GM19468 (cell line): Measurements from ENCODE around the gene LYPD4.

Source experiments
- ATAC-seq: cut with Tn5 transposase; IDR thresholded peaks from one replicate; pipeline ENCODE4 v1.9.1; 2021; ENCODE audit warnings: mild to moderate bottlenecking, moderate library complexity, moderate number of reproducible peaks; ENCODE audit not compliant: unreplicated experiment; ENCODE audit errors: extremely low read depth

The LYPD4 gene, protein sequence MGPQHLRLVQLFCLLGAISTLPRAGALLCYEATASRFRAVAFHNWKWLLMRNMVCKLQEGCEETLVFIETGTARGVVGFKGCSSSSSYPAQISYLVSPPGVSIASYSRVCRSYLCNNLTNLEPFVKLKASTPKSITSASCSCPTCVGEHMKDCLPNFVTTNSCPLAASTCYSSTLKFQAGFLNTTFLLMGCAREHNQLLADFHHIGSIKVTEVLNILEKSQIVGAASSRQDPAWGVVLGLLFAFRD

DNA sequence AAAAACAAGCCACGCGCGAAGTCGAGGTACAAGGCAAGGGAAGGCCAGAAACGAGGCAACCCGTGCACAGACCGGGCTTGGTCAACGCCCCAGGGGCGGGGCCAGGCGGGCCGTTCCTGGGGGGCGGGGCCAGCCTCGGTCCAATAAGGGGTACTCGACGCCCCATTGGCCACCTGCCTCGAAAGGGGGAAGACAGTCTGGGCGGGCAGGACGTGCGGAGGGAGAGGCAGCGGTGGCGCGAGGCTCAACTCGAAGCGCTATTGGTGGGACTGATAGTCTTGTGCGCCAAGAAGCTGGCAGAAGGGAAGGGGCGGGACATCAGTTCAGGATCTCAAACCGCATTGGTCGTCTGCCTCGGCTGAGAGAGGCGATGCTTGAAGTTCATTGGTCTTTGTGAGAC lies at the start of gene LYPD4:
TSS of gene LYPD4 (minus strand) at position 83 of the 400 bp plus-strand sequence. CDS start 5,398 bp downstream, outside the sequence.
- no peak for ATAC-seq

DNA sequence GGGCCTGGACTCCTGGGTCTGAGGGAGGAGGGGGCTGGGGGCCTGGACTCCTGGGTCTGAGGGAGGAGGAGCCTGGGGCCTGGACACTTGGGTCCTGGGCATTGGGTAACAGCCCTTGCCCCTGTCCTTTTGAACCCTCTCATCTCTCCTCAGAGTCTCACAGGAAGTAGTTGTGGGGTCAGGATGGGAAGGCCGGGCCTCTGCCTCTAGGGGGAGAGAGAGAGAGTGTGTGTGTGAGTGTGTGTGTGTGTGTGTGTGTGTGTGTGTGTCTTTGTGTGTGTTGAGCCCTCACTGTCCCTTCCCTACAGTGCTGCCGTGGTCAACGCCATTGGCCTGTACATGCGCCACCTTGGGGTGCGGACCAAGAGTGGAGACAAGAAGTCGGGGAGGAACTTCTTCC lies 49.4 kb upstream of the LYPD4 start:
- ATAC-seq, result no peak

DNA sequence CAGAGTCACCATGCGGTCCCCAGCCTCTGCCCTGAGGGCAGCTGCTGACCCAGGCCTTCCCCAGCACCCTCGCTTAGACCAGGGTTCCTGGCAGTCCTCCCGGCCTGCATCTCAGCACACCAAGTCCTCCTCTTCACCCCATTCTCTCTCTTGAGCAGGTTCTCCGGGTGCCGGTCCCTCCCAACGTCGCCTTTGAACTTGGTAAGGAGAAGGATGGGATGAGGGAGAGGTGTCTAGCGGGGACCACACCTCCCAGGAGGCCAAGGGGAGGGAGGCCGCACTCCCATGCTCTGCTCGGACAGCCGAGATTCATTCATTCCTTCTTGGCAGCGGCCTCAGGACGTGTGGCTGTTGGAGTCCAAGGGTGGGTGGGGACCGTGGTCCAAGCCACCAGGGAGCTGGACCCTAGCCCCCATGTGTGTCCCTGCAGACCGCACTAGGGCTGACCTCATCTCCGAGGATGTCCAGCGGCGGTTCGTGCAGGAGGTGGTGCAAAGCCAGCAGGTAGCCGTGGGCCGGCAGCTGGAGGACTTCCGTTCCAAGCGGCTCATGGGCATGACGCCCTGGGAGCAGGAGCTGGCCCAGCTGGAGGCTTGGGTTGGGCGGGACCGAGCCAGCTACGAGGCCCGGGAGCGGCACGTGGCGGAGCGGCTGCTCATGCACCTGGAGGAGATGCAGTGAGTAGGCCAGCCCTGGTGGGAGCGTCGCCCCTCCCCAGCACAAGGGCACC lies 47.9 kb upstream of the LYPD4 start:
- no peak for ATAC-seq

DNA sequence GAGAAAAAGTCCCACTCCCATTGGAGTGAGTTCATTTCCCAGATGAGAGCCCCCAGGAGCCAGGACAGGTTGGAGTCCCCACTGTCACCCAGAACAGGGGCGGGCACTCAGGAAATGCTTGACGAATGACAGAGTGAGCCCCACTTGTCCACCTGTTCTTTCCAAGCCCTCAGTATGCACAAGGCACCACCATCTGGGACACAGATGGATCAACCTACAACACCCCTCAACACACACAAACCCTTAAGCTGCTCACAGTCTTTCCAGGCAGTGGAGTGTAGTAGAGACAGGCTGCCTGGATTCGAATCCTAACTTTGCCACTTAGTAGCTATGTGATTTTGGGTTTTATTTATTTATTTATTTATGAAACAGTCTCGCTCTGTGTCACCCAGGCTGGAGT lies 46.5 kb upstream of the LYPD4 start:
- no peak for ATAC-seq

DNA sequence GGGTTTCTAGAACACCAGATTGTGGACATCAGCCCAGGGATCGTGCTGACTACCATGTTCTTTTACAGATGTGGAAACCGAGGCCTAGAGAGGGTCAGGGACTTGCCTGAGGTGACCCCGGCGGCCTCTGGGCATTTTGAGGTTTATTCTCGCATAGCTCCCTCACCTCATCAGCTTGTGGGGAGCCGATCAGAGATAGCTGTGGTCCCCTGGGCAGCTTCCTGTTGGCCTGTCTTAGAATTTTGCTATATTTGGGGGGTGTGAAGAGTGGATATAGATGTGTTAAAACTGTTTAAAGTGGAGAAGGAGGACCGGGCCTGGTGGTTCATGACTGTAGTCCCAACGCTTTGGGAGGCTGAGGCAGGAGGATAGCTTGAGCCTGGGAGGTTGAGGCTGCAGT lies 45.4 kb upstream of the LYPD4 start:
- no peak for ATAC-seq

DNA sequence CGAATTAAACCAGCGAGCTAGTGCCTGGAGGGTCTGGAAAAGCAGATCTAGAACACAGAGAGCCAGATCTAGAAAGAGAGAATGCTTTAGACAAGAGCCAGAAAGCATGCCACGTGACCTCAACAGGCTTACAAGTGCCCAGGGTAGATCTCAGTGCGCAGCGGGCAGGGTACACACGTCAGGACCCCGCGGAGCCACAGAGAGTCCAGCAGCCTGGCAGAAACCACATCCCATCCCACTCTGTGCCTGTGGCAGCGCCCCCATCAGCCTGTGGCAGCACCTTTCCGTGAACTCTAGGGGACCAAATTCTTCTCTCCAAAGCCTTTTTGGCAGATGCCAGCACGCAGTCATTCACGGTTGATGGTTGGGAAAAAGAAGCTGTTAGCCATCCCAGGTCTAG lies 44.4 kb upstream of the LYPD4 start:
- no peak for ATAC-seq

DNA sequence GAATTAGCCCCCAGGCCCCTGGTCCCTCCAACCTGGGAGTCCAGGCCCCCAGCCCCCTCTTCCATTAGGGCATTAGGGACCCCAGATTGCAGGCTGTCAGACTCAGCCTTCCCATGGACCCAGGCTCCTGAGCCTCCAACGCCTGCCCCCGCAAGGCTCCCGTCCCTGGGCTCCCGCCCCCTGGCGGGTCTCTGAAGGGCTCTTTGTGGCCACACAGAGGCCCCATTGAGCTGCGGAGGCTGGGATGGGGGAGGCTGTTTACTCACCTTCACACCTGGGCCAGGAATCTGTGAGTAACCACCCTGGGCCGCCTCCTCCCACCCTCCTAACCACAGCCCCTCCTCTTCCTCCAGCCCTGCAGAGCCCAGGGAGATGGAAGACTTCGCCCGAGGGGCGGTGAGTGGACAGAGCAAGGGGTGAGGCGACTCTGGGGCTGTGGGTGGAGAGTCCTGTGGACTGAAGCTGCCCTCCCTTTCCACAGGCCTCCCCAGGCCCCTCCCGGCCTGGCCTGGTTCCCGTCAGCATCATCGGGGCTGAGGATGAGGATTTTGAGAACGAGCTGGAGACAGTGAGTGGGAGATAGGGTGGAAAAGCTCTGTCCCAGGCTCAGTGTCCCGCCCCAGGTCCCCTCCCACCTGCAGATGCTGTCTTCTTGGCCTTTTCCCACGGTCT lies 43.4 kb upstream of the LYPD4 start:
- ATAC-seq, result no peak

DNA sequence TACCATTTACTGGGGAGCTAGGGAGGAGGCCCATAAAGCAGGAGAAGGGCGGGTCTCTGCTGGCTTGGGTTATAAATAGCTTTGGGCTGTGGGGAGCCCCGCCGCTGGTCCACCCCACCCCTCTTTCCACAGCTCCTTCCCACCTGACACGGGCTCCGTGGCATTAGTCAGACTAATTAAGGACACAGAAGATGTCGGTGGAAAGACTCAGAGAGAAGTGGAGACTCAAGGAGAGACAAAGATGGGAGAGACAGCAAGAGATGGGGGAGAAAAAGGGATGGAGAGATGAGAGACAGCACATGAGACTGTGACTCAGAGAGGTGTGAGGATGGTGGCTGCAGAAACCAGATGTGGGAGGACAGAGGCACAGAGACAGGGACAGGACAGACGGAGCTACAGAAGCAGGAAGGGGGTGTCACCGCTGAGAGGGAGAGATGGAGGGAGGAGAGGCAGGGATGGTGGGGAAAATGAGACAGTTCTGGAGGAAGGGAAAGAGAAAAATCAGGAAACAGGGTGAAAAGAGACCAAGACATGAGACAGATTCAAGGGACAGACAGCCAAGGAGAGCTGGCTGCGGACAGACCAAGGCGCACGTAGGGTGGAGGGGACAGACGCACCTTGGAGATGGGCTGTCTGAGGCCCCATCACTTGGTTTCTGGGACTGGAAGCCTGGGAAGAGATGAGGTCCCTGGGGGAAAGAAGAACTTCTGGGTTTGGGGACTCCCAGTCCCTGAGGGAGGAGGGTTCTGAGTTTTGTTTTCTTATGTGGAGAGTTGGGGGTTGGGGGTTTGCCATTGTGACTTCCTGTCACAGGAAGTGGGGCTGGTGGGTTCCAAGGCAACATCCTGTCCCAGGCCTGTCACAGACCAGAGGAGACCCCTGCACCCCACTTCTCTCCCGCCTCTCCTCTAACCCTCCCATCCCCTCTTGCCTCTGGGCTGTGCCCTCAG lies 42.6 kb upstream of the LYPD4 start:
- ATAC-seq, result no peak

DNA sequence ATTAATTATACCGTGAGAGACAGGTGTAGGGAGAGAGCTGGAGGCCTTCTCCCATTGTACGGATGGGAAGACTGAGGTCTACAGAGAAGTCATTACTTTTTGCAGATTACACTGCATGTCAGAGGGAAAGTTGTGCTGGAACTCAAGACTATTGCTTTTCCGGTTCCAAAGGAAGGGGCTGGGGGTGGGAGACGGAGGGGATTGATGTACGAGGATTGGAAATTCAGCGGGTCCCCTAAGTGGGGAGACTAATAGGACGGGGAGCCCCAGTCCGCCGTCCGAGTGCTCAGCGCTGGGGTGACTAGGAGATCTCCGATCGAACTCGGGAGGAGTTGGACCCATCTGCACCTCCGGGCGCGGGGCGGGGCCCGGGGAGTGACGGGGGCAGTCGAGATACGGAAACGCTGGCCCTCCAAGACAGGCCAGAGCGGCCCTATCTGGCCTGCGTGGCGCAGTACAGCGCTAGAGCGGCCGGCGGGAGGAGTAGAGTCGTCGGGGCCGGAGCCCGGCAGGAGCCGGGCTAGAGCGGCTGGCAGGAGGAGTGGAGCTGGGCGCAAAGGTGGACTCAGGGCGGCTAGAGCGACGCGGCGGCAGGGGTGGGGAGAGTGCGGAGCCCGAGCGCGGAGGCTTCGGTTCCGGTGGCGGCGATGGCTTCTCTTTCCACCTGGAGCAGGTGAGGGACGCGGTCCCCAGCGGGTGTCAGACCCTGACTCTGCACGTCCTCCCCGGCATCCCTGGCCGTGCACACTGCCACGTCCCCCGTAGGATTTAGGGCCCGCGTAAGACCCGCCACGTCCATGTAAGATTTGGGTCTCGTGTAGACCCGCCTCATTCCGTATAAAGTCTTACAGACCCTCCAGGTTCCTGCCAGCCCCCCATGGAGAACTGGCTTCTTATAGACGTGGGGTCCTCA lies 39.6 kb upstream of the LYPD4 start:
- peak; percentile 75 for ATAC-seq

DNA sequence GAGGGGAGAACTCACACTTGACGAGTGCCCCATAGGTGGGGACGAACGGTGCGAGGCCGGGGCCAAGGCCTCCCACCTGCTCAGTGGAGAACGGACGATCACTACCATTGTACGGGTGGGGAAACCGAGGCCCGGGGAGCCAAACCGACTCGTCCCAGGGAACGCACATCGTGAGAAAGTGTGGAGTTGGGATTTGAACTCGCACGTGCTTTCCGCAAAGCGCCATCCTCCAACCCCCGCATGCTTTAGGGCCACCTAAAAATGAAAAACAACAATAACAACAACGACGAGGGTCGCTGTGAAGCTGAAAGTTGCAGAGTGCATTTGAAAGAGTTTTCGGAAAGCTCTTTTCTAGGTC lies 39.0 kb upstream of the LYPD4 start:
- ATAC-seq, result no peak

DNA sequence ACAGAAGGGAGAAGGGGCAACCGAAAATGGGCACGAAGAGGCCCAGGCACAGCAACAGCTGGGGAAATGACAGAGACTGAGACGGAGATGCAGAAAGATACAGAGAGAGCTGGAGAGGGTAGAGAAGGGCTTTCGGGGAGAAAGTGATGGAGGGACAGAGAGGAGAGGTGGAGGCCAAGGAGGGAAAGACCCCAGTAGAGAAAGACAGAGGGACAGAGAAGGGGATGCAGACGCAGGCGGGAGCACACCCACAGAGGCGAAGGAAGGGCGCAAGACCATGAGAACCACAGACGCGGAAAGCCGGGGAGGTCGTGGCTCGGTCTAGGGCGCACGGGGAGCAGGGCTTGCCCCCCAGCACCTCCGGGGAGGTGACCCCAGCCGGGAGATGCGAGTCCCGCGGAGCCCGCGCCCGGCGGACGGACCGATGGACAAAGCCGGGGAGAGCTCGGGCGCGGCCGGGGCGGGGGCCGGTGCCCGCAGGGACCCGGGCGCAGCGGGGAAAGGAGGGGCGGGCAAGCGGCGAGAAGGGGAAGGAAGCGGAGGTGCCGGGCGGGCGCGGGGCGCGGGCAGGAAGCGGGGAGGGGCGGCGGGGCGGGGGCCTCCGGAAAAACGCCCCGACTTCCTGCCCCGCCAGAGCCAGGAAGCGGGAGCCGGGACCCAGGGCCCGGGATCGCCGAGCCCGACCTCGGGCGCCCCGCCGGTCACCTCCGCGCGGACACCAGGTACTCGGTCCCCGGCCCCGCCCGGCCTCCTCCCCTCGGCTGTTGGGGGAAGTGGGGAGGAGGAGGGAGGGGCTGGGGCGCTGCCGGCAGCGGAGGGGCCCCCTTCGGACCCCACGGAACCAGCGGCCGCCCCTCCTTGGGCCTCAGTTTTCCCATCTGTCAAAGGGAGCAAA lies 38.3 kb upstream of the LYPD4 start, which contains the start of gene ARHGEF1:
TSS of gene ARHGEF1 (plus strand) at position 617 of the 895 bp plus-strand sequence. CDS start 4,899 bp downstream, outside the sequence.
- ATAC-seq, result no peak

DNA sequence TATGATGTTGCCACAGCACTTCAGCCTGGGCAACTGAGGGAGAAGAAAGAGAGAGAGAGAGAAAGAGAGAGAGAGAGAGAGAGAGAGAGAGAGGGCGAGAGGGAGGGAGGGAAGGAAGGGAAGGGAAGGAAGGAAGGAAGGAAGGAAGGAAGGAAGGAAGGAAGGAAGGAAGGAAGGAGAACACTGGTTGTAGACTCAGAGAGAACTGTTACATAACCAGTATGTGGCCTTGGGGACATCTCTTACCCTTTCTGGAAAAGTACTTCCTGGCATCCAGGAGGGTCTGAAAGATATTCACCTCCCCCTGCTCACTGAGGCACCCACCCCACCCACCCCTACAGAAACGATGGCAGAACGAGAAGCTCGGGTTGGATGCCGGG lies 35.8 kb upstream of the LYPD4 start:
- no peak for ATAC-seq

DNA sequence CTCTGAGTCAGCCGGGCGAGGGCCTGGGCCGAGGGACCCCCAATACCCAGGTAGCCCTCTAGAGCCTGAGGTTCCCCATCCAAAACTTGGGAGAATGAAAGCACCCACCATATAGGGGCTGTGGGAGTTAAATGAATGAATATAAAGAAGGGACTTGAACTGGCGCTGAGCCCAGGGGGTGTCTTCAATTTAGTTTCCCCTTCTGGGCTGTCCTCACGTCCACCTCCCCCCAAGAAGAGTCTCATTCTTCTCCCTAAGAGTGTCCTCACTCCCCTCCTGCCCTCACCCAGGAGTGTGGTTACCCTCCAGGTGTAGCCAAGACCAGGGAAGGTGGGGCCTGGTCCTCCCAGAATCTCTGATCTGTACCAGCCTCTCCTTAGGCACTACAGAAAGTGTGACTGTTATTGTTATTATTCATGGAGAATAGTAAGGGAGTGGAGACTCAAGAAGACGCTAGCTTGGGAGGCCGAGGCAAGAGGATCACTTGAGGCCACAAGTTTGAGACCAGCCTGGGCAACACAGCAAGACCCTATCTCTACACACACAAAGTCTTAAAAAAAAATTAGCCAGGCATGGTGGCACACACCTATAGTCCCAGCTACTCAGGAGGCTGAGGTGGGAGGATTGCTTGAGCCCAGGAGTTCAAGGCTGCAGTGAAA lies 35.3 kb upstream of the LYPD4 start:
- ATAC-seq, result no peak

DNA sequence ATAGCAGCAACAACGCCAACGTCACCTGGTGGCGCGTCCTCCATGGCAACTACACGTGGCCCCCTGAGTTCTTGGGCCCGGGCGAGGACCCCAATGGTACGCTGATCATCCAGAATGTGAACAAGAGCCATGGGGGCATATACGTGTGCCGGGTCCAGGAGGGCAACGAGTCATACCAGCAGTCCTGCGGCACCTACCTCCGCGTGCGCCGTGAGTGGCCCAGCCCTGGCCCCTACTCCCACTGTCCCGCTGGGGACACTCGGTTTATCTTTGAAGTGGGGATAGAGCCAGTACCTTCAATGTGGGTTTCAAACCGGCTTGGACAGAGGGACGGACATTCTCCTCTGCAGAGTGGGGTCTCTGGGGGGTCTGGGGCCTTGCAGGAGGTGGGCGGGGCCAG lies 34.6 kb upstream of the LYPD4 start:
- ATAC-seq, result no peak

DNA sequence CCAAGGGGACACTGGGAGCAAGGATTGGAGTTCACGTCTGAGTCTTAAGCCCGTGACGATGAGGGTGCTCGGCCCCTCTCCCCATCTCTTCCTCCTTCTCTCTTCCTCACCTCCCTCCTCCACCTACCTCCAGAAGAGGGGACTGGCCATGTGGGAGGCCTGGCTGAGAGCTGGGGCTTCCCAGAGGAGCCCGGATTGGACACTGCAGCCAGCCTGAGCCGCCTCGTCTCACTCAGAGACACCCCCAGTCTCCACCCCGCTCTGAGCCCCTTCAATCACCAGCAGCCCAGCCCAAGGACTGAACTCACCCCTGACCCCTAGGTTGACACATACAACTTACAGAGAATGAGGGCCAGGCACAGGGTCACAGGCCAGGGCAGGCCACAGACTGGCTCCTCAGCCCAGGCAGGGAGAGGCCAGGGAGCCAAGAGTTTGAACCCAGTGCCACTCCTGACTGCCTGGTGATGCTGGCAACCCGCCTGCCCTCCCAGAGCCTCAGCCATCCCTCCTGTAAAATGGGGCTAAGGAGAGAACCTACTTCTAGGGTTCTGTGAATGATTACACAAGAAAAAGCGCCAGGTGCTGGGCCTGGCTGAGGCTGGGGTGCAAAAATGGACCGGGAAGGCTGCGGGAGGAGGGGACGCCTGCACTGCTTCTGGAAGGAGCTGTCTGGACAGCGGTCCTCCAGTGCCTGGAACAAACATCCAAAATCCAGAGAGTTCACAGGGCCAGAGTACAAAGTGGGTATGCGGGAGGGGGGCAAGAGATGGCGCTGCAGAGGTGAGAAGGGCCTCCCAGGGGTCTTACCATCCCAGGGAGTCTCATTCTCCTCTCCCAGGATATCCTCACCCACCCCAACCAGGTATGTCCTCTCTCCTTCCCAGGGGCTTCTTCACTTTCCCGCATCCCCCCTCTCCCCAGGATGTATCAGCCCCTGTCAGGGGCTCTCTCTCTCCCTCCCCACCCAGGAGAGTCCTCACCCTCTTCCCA lies 33.7 kb upstream of the LYPD4 start:
- no peak for ATAC-seq
